ENCODE data around the gene FRK.

DNA sequence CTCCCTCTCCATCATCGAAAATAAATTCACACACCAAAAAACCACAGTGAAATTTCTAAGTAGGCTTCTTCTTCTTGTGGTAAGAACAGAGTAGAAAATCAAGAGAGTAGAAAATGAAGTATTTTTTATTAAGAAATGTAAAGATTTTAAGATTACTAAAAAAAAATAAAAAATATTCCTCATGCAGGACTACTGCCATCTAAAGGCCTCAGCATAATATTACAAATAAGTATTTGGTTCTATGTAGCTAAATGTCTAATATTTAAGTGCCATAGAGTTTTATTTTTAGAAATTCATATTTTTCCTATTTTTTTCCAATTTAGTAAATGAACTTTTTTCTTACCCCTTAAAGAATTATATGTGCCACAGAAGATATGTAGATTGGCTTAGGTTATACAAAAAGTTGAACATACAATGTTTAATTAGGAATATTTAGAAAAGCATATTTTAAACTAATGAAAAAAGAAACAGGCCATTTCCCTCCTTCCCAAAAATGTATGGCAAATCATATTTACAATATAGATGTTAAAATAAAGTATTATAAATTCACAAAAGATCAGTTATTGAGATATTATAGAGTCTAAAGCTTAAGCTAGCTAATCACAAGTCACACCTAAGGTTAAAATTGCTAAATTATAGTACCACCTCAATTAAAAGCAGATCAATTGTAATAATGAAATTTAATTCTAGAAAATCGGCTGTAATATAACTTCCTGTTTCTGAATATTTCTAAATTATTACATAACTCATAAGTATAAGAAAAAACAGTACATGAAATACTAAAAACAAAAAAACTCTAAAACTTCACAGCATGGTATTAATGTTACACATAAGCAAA is 36.5 kb upstream of the FRK start:
- TF ChIP-seq CTCF (optimal IDR thresholded peaks at IDR 0.05 in 1 of 3, IDR thresholded peaks at IDR 0.05 in 1 of 3, conservative IDR thresholded peaks at IDR 0.05 in 1 of 3; ENCODE audit: extremely low read depth in 1 of 3, insufficient read depth in 2 of 3, low read length in 3 of 3), result peak in 1 of 3 experiments; percentile 25
- no peak for TF ChIP-seq EZH2 (IDR thresholded peaks at IDR 0.05; ENCODE audit: low read length)

All from keratinocyte (primary cell).